Measurements from ENCODE around the gene ACRBP.

Gene ACRBP

GRCh38 chr12:6647083-6647604 is at the start of gene ACRBP:
Gene ACRBP (minus strand): TSS chr12:6647432. CDS start chr12:6647366, 66 bp downstream.
- Histone ChIP-seq H3K27me3 (ENCODE audit: control insufficient read depth, low read length) (no peaks in the 10 kb centered on the region), H3K36me3 (ENCODE audit: control insufficient read depth, low read length) (peaks cover 40% of the 10 kb centered on the region), H3K4me2 (ENCODE audit: low read length) (peak within 1 kb of the TSS; percentile 97), H3K9me2 (replicated peaks; ENCODE audit: control insufficient read depth, low read length) (no peaks in the 10 kb centered on the region), H4K20me1 (ENCODE audit: control insufficient read depth, insufficient read depth, low read depth, low read length) (no peaks in the 10 kb centered on the region), H3K9me3 (ENCODE audit: control insufficient read depth, insufficient read depth, low read length) (no peaks in the 10 kb centered on the region), H3K4me3 (ENCODE audit: low read length) (peak within 1 kb of the TSS; percentile 90), H3K27ac (ENCODE audit: low read depth, low read length) (peak within 1 kb of the TSS; percentile 49), H3K4me1 (ENCODE audit: control insufficient read depth, low read length) (peaks cover 51% of the 10 kb centered on the region), H3F3A (ENCODE audit: control insufficient read depth, insufficient read depth) (peaks cover 21% of the 10 kb centered on the region), H3K79me2 (ENCODE audit: control insufficient read depth, low read length) (peaks cover 12% of the 10 kb centered on the region)
- TF ChIP-seq EZH2phosphoT487 (IDR thresholded peaks at IDR 0.05; ENCODE audit: borderline replicate concordance, low read length) (no peak), CTCF (IDR thresholded peaks at IDR 0.05; ENCODE audit: low read depth, low read length, poor library complexity, severe bottlenecking) (no peak)

- Histone ChIP-seq H3F3A (ENCODE audit: control insufficient read depth, insufficient read depth) (peaks cover 22% of the 10 kb centered on the region), H4K20me1 (ENCODE audit: control insufficient read depth, insufficient read depth, low read depth, low read length) (no peaks in the 10 kb centered on the region; the same call in 1 of the 2 replicates), H3K4me1 (ENCODE audit: control insufficient read depth, low read length) (peaks cover 77% of the 10 kb centered on the region), H3K36me3 (ENCODE audit: control insufficient read depth, low read length) (peaks cover 19% of the 10 kb centered on the region), H3K27ac (ENCODE audit: low read depth, low read length) (peak overlapping the region; percentile 96), H3K4me3 (ENCODE audit: low read length) (peak overlapping the region; percentile 68), H3K9me2 (replicated peaks; ENCODE audit: control insufficient read depth, low read length) (no peaks in the 10 kb centered on the region), H3K9me3 (ENCODE audit: control insufficient read depth, insufficient read depth, low read length) (no peaks in the 10 kb centered on the region), H3K79me2 (ENCODE audit: control insufficient read depth, low read length) (peaks cover 14% of the 10 kb centered on the region), H3K27me3 (ENCODE audit: control insufficient read depth, low read length) (no peaks in the 10 kb centered on the region), H3K4me2 (ENCODE audit: low read length) (peak overlapping the region; percentile 98)
- TF ChIP-seq CTCF (IDR thresholded peaks at IDR 0.05; ENCODE audit: low read depth, low read length, poor library complexity, severe bottlenecking) (no peak), EZH2phosphoT487 (IDR thresholded peaks at IDR 0.05; ENCODE audit: borderline replicate concordance, low read length) (no peak)
Observed at GRCh38 chr12:6695313-6696045, 48.2 kb upstream of the ACRBP start.

- Histone ChIP-seq H3K36me3 (ENCODE audit: control insufficient read depth, low read length) (peaks cover 23% of the 10 kb centered on the region), H3K4me1 (ENCODE audit: control insufficient read depth, low read length) (peaks cover 77% of the 10 kb centered on the region), H3K27ac (ENCODE audit: low read depth, low read length) (0 out of 2 replicates have a peak overlapping the region, but pooled peaks have one; percentile 96), H3F3A (ENCODE audit: control insufficient read depth, insufficient read depth) (peaks cover 22% of the 10 kb centered on the region), H3K79me2 (ENCODE audit: control insufficient read depth, low read length) (peaks cover 22% of the 10 kb centered on the region), H3K9me2 (replicated peaks; ENCODE audit: control insufficient read depth, low read length) (no peaks in the 10 kb centered on the region), H3K4me3 (ENCODE audit: low read length) (no peak overlapping the region), H4K20me1 (ENCODE audit: control insufficient read depth, insufficient read depth, low read depth, low read length) (no peaks in the 10 kb centered on the region; the same call in 1 of the 2 replicates), H3K27me3 (ENCODE audit: control insufficient read depth, low read length) (no peaks in the 10 kb centered on the region), H3K4me2 (ENCODE audit: low read length) (peak overlapping the region; percentile 98), H3K9me3 (ENCODE audit: control insufficient read depth, insufficient read depth, low read length) (no peaks in the 10 kb centered on the region)
- TF ChIP-seq EZH2phosphoT487 (IDR thresholded peaks at IDR 0.05; ENCODE audit: borderline replicate concordance, low read length) = no peak
- TF ChIP-seq CTCF (IDR thresholded peaks at IDR 0.05; ENCODE audit: low read depth, low read length, poor library complexity, severe bottlenecking) = no peak
Observed at GRCh38 chr12:6694701-6695100, 47.5 kb upstream of the ACRBP start.

Measured in DOHH2 (cell line).